D721Med (cell line): ENCODE measurements around the gene LRRC8E.
A peak's percentile ranks its signal among the peaks of the same experiment; 100 is the strongest.

Source experiments
- DNase-seq: peaks from one replicate; pipeline ENCODE4 v3.0.0; 2011; ENCODE audit warnings: low spot score; ENCODE audit not compliant: insufficient read length
- FAIRE-seq: peaks from 2 replicates; lab custom pipeline; 2011; peaks lifted over from hg19 to GRCh38; lab: Jason Lieb, UNC
- TF ChIP-seq, protein P1 (sequence below): IDR thresholded peaks from 2 replicates; pipeline ENCODE4 v1.5.1; 2012; ENCODE audit warnings: mild to moderate bottlenecking, control low read depth; ENCODE audit not compliant: insufficient read depth; ENCODE audit errors: missing control alignments

The LRRC8E gene

GRCh38 chr19:7888145-7888825 lies at the start of gene LRRC8E:
Gene LRRC8E (plus strand): TSS chr19:7888510. CDS start chr19:7895604, 7,094 bp downstream.
- FAIRE-seq = no peak
- no peak for DNase-seq
- TF ChIP-seq, protein P1, sequence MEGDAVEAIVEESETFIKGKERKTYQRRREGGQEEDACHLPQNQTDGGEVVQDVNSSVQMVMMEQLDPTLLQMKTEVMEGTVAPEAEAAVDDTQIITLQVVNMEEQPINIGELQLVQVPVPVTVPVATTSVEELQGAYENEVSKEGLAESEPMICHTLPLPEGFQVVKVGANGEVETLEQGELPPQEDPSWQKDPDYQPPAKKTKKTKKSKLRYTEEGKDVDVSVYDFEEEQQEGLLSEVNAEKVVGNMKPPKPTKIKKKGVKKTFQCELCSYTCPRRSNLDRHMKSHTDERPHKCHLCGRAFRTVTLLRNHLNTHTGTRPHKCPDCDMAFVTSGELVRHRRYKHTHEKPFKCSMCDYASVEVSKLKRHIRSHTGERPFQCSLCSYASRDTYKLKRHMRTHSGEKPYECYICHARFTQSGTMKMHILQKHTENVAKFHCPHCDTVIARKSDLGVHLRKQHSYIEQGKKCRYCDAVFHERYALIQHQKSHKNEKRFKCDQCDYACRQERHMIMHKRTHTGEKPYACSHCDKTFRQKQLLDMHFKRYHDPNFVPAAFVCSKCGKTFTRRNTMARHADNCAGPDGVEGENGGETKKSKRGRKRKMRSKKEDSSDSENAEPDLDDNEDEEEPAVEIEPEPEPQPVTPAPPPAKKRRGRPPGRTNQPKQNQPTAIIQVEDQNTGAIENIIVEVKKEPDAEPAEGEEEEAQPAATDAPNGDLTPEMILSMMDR = no peak

GRCh38 chr19:7839476-7839875 lies 48.8 kb upstream of the LRRC8E start:
- no peak for DNase-seq
- TF ChIP-seq, protein P1 = no peak
- no peak for FAIRE-seq

GRCh38 chr19:7840629-7841028 lies 47.7 kb upstream of the LRRC8E start:
- TF ChIP-seq, protein P1 = no peak
- DNase-seq = no peak
- FAIRE-seq = no peak

- FAIRE-seq (no peak), DNase-seq (no peak)
- TF ChIP-seq, protein P1 = no peak
These were observed 46.3 kb upstream of the LRRC8E start for GRCh38 chr19:7841751-7842660.

DNA sequence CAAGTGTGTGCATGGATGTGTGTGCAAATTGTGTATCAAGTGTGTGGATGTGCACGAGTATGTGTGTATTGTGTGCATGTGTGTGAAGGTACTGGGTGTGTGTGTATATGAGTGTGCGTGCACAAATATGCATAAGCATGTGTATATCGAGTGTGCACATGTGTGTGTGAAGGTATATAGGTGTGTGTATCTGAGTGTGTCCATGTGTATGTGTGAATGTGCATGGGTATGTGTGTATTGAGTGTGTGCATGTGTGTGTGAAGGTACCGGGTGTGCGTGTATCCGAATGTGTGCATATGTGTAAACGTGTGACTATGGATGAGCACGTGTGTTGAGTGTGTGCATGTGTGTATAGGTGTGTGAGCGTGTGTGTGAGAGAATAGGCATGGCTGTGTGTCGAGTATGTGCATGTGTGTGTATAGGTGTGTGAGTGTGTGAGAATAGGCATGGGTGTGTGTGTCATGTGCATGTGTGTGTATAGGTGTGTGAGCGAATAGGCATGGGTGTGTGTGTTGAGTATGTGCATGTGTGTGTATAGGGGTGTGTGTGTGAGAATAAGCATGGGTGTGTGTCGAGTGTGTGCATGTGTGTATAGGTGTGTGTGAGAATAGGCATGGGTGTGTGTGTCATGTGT lies 45.5 kb upstream of the LRRC8E start:
- FAIRE-seq = peak; percentile 58
- TF ChIP-seq, protein P1 = no peak
- no peak for DNase-seq

DNA sequence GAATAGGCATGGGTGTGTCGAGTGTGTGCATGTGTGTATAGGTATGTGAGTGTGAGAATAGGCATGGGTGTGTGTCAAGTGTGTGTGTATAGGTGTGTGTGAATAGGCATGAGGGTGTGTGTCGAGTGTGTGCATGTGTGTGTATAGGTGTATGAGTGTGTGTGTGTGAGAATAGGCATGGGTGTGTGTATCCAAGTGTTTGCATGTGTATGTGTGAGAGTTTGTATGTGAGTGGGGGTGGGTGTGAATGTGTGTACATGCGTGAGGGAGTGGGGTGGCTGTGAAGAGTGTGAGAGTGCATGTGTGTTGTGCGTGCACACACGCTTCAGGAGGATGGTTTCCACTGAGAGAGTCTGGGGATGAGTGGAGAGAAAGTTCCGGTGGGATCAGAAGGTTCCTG lies 44.8 kb upstream of the LRRC8E start:
- TF ChIP-seq, protein P1 = no peak
- DNase-seq = no peak
- FAIRE-seq = no peak
